ENCODE data around the gene POLA1.

- TF ChIP-seq, protein P1, sequence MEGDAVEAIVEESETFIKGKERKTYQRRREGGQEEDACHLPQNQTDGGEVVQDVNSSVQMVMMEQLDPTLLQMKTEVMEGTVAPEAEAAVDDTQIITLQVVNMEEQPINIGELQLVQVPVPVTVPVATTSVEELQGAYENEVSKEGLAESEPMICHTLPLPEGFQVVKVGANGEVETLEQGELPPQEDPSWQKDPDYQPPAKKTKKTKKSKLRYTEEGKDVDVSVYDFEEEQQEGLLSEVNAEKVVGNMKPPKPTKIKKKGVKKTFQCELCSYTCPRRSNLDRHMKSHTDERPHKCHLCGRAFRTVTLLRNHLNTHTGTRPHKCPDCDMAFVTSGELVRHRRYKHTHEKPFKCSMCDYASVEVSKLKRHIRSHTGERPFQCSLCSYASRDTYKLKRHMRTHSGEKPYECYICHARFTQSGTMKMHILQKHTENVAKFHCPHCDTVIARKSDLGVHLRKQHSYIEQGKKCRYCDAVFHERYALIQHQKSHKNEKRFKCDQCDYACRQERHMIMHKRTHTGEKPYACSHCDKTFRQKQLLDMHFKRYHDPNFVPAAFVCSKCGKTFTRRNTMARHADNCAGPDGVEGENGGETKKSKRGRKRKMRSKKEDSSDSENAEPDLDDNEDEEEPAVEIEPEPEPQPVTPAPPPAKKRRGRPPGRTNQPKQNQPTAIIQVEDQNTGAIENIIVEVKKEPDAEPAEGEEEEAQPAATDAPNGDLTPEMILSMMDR (IDR thresholded peaks at IDR 0.05) = no peak
- TF ChIP-seq EZH2 (IDR thresholded peaks at IDR 0.05; ENCODE audit: borderline replicate concordance, insufficient read depth, low read depth, low read length, poor library complexity, severe bottlenecking) = no peak
These were observed 206.5 kb downstream of the POLA1 start for GRCh38 chrX:24900234-24900633.

Measured in B cell (primary cell).